GM18867 (cell line): Measurements from ENCODE around the gene LIMCH1.

ENCODE experiments used
- ATAC-seq: cut with Tn5 transposase; IDR thresholded peaks from one replicate; pipeline ENCODE4 v1.9.1; 2021; ENCODE audit warnings: mild to moderate bottlenecking, moderate library complexity; ENCODE audit not compliant: unreplicated experiment

Gene LIMCH1

GRCh38 chr4:41601025-41601424 is 63.1 kb downstream of the LIMCH1 start:
- no peak for ATAC-seq

GRCh38 chr4:41602113-41602512 is 64.2 kb downstream of the LIMCH1 start:
- no peak for ATAC-seq

DNA sequence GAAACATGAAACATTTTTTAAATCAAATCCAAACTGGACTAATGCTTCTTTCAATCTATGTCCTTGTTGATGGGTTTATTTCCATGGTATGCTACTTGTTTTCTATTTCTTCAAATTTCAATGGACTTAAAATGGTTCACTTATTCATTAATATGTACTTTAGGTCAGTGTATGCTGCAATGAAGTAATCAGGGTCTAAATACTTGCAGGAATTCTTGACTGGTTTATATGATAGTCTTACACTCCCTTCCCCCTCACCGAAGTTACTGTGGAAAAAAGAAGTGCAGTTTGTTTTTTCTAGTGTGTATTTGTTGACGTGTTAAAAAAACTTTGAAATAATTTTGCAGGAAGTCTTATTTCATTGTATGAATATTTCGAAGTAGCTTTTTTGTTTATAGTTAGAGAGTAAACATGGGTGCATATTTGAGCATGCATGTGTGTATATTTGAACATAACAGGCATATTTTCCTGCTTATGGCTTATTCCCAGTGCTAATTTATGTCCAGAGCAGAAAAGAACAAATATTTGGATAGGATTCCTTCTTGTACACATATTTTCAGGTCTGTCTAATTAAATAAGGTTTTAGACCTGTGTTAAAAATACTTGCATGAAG is 65.0 kb downstream of the LIMCH1 start:
- no peak for ATAC-seq

- no peak for ATAC-seq
Measured at GRCh38 chr4:41609851-41610250, 71.9 kb downstream of the LIMCH1 start.

- no peak for ATAC-seq
Measured at GRCh38 chr4:41610474-41610873, 72.5 kb downstream of the LIMCH1 start.

GRCh38 chr4:41611124-41611838 is 73.3 kb downstream of the LIMCH1 start:
- ATAC-seq: no peak

DNA sequence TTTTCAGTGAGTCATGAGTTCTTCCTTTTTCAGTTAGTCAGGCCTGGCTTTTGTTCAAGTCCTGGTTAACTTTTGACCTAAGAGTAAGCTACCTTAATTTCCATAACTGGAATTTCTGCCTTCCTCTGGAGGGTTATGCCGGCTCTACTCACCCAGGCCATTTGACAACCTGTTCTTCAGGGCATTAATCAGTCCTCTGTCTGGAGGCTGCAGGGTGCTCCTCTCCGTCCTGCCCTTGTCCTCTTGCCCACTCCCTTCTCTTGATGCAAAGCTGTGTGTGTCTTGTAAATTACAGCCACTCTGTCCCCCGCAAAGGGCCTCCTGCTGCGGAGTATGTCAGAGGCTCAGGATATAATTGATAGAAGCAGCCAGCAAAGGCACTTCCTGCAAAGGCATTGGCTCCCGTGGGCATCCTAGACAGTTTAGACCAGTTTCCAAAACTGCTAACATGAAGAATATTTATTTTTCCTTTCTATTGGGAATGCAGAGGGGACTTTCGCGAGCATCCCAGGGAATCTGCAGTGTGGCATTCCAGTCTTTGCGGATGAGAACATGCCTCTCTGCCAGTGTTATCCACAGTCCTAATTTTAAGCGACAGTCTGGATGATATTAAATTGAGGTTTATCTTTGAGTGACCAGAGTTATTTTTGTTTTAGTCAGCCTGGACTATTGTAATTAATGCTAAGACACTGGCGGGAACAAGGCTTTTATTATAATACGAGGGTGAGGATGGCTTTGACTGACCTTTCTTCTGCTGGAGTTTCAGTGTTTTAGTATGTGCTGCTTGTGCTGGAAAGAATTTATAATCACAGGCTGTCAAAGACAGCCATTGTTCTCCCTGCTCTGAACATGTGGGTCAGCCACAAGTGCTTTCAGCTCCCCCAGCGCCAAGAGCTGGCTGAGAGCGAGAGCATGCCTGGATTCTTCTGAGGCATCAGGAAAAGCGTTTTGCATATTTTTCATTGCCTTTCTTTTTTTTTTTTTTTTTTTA is 74.2 kb downstream of the LIMCH1 start:
- no peak for ATAC-seq

DNA sequence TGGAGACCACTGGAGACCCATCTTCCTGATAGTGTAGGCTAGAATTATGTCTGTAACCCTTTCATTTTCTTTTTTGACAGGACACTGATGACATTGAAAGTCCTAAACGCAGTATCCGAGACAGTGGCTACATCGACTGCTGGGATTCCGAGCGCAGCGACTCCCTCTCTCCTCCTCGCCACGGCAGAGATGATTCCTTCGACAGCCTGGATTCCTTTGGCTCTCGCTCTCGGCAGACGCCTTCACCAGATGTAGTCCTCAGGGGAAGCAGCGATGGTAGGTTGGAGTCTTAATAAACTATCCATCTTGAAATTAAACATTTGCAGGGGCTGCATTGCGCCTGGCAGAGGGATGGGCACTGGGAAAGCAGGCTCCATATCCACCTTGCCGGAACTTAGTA is 75.4 kb downstream of the LIMCH1 start:
- no peak for ATAC-seq

GRCh38 chr4:41613821-41614220 is 75.9 kb downstream of the LIMCH1 start:
- no peak for ATAC-seq

DNA sequence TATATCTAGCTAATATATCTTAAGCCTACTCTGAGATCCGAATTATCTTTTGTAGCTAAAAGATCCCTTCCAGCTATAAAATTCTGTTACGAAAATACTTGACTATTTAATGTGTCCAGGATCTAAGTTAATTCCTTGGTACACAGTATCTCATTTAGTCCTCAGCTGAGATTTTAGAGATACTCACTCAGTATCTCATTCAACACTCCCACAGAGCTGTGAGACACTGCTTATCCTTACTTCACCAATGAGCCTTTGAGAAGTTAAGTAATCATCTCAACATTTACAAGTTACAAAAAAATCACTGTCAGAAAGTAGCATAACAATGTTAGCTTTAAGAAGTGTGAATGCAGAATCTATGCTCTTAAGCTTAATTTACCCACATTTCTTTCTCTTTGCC is 76.6 kb downstream of the LIMCH1 start:
- no peak for ATAC-seq

DNA sequence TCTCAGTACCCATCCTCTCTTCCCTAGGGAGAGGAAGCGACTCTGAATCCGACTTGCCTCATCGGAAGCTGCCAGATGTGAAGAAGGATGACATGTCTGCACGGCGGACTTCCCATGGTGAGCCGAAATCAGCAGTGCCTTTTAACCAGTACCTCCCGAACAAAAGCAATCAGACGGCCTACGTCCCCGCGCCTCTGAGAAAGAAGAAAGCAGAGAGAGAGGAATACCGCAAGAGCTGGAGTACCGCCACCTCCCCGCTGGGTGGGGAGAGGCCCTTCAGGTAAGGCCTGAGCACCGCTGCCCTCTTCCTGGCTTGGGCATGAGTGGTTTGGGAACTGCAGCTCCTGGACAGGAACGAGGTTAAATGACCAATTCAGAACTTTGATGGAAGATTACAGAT is 81.2 kb downstream of the LIMCH1 start:
- no peak for ATAC-seq

DNA sequence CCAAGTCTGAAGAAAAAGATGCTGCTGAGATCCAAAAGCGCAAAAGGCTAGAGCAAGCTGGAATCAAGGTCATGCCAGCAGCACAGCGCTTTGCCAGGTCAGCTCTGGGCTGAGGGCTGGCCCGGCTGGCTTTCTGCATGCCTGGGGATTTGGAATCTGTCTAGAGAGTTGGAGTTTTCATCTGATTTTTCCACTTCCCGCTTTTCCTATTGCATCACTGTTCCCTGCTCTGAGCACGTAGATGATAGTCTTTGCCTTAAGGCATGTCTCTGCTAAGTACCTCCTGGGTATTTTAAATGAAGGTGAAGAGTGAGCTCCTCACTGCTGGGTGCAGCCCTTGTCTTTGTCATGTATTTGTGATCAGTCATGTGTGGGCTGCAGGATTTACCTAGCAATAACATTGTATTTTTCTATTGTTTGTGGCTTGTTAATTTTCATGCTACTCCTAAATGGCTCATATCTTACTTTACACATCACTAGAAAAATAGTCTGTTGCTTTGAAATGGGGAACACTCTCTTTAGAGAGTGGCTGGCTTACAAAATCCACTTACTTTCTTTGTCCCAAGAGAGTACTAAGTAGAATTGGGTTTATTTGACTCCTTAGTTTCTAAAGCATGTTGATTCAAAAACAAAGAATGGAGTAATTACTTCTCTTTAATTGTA is 82.8 kb downstream of the LIMCH1 start:
- ATAC-seq: no peak

DNA sequence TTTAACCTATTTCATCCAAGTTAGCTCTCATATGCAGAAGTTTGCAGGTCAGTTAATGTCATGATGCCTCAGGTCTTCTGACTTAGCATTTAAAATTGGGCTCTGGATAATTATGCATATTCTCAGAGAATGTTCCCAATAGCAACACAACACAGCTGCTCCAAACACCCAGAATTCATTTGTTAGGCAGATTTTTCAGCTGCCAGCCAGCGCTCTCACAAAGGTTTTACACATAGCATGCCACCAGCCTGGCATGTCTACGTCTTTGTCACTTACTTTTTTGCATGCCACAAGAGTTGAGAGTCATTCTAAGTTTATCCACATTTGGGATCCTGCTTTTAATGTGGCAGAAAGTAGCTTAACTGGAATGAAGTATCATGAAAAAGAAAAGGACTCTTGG is 84.8 kb downstream of the LIMCH1 start:
- ATAC-seq: no peak

DNA sequence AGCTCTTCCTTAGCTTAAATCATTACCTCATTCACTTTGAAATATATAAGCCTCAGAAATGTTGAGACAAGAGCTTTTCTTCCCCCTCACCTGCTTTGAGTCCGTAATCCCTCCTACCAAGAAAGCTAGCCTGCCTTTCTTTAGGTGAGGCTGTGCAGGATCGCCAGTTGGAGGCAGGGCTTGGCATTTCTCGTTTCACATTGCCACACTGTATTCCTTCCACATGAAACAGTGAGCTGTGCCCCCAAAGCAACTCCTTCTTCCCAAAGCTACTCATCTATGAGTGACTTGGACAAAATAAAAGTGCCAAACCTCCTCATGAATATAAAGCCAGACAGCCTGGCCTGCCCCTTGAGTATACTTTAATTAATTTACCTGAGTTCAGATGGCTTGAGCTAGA is 86.8 kb downstream of the LIMCH1 start:
- ATAC-seq: no peak

- ATAC-seq: no peak
Measured at GRCh38 chr4:41625531-41625930, 87.6 kb downstream of the LIMCH1 start.

DNA sequence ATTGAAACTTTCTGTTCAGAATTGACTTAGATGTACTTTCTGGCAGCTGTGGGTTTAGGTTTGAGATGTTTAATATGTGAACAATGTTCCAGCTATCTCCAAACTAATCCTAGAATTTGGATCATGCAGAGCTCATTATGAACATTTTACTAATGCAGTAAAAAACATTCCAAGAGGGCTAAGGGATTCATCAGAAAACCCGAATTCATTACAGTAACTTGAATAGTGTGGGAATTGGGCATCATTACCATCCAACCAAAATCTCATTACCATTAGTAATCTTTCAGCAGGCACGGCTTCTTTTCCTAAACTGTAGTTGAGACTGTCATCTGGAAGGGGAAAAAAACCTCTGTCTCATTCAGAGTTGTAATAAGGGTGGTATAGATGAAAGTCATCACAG is 91.0 kb downstream of the LIMCH1 start:
- ATAC-seq: no peak

GRCh38 chr4:41631523-41631922 is 93.6 kb downstream of the LIMCH1 start:
- ATAC-seq: no peak

GRCh38 chr4:41632481-41633073 is 94.6 kb downstream of the LIMCH1 start:
- ATAC-seq: no peak

DNA sequence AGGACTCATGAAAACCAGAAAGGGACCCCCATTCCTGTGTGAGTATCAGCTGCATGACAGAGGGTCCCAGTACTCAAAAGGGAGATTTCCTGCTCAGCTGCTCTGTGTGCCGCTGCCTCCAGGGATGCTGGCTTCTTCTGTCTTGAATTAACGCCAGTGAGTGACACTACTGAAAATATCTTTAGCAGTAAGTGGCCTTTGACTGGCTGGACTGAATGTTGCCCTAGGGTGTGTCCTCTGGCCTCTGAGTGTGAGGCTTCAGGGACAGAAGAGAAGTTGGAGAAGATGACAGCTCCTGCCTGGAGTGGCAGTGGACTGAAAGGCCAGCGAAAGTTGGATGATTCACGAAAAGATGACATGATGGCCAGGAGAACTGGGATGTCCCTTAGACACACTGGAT is 95.4 kb downstream of the LIMCH1 start:
- ATAC-seq: no peak

DNA sequence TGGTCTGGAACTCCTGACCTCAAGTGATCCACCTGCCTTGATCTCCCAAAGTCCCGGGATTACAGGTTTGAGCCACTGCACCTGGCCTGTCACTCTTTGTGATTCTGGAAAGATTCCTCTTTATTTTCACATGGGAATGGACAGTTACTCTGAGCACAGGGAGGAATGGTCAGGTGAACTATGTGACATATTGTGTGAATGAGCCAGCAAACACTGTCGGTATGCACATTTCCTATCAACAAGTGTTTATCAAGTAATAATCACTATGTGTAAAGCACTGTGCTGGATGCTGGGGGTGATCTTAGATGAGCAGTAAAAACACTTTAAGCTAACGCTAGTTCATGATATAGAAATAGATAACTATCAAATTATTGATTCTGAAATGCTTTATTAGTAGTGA is 97.5 kb downstream of the LIMCH1 start:
- no peak for ATAC-seq

- no peak for ATAC-seq
Measured at GRCh38 chr4:41638203-41638602, 100.2 kb downstream of the LIMCH1 start.
